Neural cell (in vitro differentiated cells): Measurements from ENCODE around the gene ENOX1.

Source experiments
- EP300 ChIP-seq: fragments of 450-650 bp; conservative IDR thresholded peaks from 2 replicates; pipeline ENCODE4 v1.6.1; 2014; ENCODE audit warnings: antibody characterized with exemption, mild to moderate bottlenecking, moderate library complexity; ENCODE audit not compliant: poor library complexity, severe bottlenecking
- EZH2 ChIP-seq: fragments of 200-600, 300-800 bp; shearing (Covaris generic), sonication (generic); IDR thresholded peaks from 2 replicates; pipeline ENCODE4 v1.6.1; 2014; ENCODE audit warnings: antibody characterized with exemption, low read length, borderline replicate concordance, mild to moderate bottlenecking; ENCODE audit not compliant: insufficient read depth, poor library complexity, severe bottlenecking
- RAD21 ChIP-seq: fragments of 450-650 bp; conservative IDR thresholded peaks from 2 replicates; pipeline ENCODE4 v1.6.1; 2014; ENCODE audit warnings: antibody characterized with exemption, mild to moderate bottlenecking, moderate library complexity

- TF ChIP-seq EP300 = no peak
- no peak for TF ChIP-seq RAD21
- TF ChIP-seq EZH2 = no peak
Observed at GRCh38 chr13:43558326-43558725, 228.4 kb downstream of the ENOX1 start.
